ENCODE data around the gene UBALD1. TPM values are rescaled to one million over a fixed set of nuclear protein-coding genes. Genes with fewer than 3 reads are reported as not detected.

The UBALD1 gene
- total and polyA plus RNA-seq, 9 of the 15 experiments (the other 6 are each of a cell fraction or from before 2014, with no cell fraction given) = 1.3 to 38.0 (median 6.2) TPM; not detected in 2

- TF ChIP-seq PPARD (CRISPR knock-in tag; IDR thresholded peaks at IDR 0.05) (no peak), ZNF436 (CRISPR knock-in tag; IDR thresholded peaks at IDR 0.05) (no peak), SMARCC2 (IDR thresholded peaks at IDR 0.05; ENCODE audit: low read depth) (no peak), SAFB2 (IDR thresholded peaks at IDR 0.05; ENCODE audit: borderline replicate concordance, low read depth, low read length, severe bottlenecking) (no peak), EP400 (IDR thresholded peaks at IDR 0.05) (no peak), PRDM10 (IDR thresholded peaks at IDR 0.05; ENCODE audit: partially characterized antibody) (no peak), L3MBTL2 (IDR thresholded peaks at IDR 0.05) (no peak), E2F3 (CRISPR knock-in tag; IDR thresholded peaks at IDR 0.05) (no peak), ZNF408 (CRISPR knock-in tag; IDR thresholded peaks at IDR 0.05; ENCODE audit: low read depth) (no peak), ZNF282 (CRISPR knock-in tag; IDR thresholded peaks at IDR 0.05) (no peak), AFF1 (IDR thresholded peaks at IDR 0.05; ENCODE audit: low read depth in 1 of 2, partially characterized antibody in 2 of 2) (no peak)
Measured at GRCh38 chr16:4597174-4597573, 17.5 kb downstream of the UBALD1 start (continued).
